Liver (tissue), 9 donors: ENCODE results near the gene FANCG. TPM values are rescaled to one million over a fixed set of nuclear protein-coding genes. Genes with fewer than 3 reads are reported as not detected.

Source experiments
- DNase-seq: peaks from one replicate; pipeline ENCODE4 v3.0.0-alpha.2; 2017; ENCODE audit warnings: low spot score
- H3K27ac ChIP-seq, 2 donors: one replicate each; pipeline ENCODE4 v1.7.0; 2013; ENCODE audit warnings: inconsistent platforms in 2 of 2, low read length in 2 of 2, control low read depth in 1 of 2, low read depth in 1 of 2, mild to moderate bottlenecking in 1 of 2
- H3K27me3 ChIP-seq, 4 donors: one replicate each; pipeline versions ENCODE4 v1.6.1 to v1.7.0; 2013; ENCODE audit warnings: low read length in 3 of 4, inconsistent platforms in 1 of 4, mild to moderate bottlenecking in 1 of 4, moderate library complexity in 1 of 4; ENCODE audit not compliant: control insufficient read depth in 4 of 4, insufficient read depth in 4 of 4
- H3K36me3 ChIP-seq, 4 donors: one replicate each; pipeline versions ENCODE4 v1.6.1 to v1.7.0; 2013; ENCODE audit warnings: low read length in 3 of 4, mild to moderate bottlenecking in 3 of 4, low read depth in 1 of 4, moderate library complexity in 1 of 4; ENCODE audit not compliant: control insufficient read depth in 4 of 4, insufficient read depth in 3 of 4
- H3K4me1 ChIP-seq, 4 donors: one replicate each; pipeline versions ENCODE4 v1.6.1 to v1.7.0; 2013; ENCODE audit warnings: low read length in 3 of 4, mild to moderate bottlenecking in 3 of 4, moderate library complexity in 1 of 4; ENCODE audit not compliant: control insufficient read depth in 4 of 4, insufficient read depth in 4 of 4
- H3K4me3 ChIP-seq, 3 donors: one replicate each; pipeline versions ENCODE4 v1.6.1 to v1.7.0; 2013; ENCODE audit warnings: low read length in 3 of 3, control low read depth in 1 of 3, low read depth in 1 of 3, mild to moderate bottlenecking in 1 of 3
- H3K9ac ChIP-seq, 2 donors: one replicate each; pipeline ENCODE4 v1.7.0; 2013; ENCODE audit warnings: low read length in 2 of 2, mild to moderate bottlenecking in 2 of 2, moderate library complexity in 2 of 2, control low read depth in 1 of 2, low read depth in 1 of 2
- H3K9me3 ChIP-seq, 4 donors: one replicate each; pipeline versions ENCODE4 v1.6.1 to v1.7.0; 2013; ENCODE audit warnings: low read length in 3 of 4; ENCODE audit not compliant: control insufficient read depth in 4 of 4
- CTCF ChIP-seq: fragments of 150-350 bp; IDR thresholded peaks from 2 replicates; pipeline ENCODE4 v1.5.1; 2017; ENCODE audit warnings: improper control_type of control experiment, low read depth, low read length; ENCODE audit not compliant: missing input control
- EGR1 ChIP-seq, 2 donors: IDR thresholded peaks; 2 replicates each; pipeline ENCODE4 v1.6.1; 2016 to 2018; ENCODE audit warnings: antibody characterized with exemption in 2 of 2, low read depth in 2 of 2
- FOXA1 ChIP-seq: IDR thresholded peaks from 2 replicates; pipeline ENCODE4 v1.6.1; 2016; ENCODE audit warnings: antibody characterized with exemption
- FOXA2 ChIP-seq: IDR thresholded peaks from 2 replicates; pipeline ENCODE4 v1.6.1; 2016; ENCODE audit warnings: antibody characterized with exemption
- GABPA ChIP-seq, 2 donors: IDR thresholded peaks in 1 of 2; conservative IDR thresholded peaks in 1 of 2; 2 replicates each; pipeline ENCODE4 v1.6.1; 2016; ENCODE audit warnings: antibody characterized with exemption in 2 of 2, mild to moderate bottlenecking in 1 of 2, moderate library complexity in 1 of 2
- HNF4G ChIP-seq: IDR thresholded peaks from 2 replicates; pipeline ENCODE4 v1.6.1; 2016; ENCODE audit warnings: antibody characterized with exemption
- MAX ChIP-seq: IDR thresholded peaks from 2 replicates; pipeline ENCODE4 v1.6.1; 2016; ENCODE audit warnings: antibody characterized with exemption
- NR2F2 ChIP-seq: IDR thresholded peaks from 2 replicates; pipeline ENCODE4 v1.6.1; 2016; ENCODE audit warnings: antibody characterized with exemption
- REST ChIP-seq: IDR thresholded peaks from 2 replicates; pipeline ENCODE4 v1.6.1; 2016; ENCODE audit warnings: antibody characterized with exemption, mild to moderate bottlenecking
- RXRA ChIP-seq, 2 donors: IDR thresholded peaks; 2 replicates each; pipeline ENCODE4 v1.6.1; 2017 to 2018; ENCODE audit warnings: antibody characterized with exemption in 2 of 2, mild to moderate bottlenecking in 1 of 2
- SP1 ChIP-seq: IDR thresholded peaks from 2 replicates; pipeline ENCODE4 v1.6.1; 2018; ENCODE audit warnings: antibody characterized with exemption, mild to moderate bottlenecking
- TAF1 ChIP-seq: conservative IDR thresholded peaks from 2 replicates; pipeline ENCODE4 v1.6.1; 2016; ENCODE audit warnings: antibody characterized with exemption, mild to moderate bottlenecking
- YY1 ChIP-seq: IDR thresholded peaks from 2 replicates; pipeline ENCODE4 v1.6.1; 2016; ENCODE audit warnings: antibody characterized with exemption, mild to moderate bottlenecking
- ZBTB33 ChIP-seq: IDR thresholded peaks from 2 replicates; pipeline ENCODE4 v1.6.1; 2016; ENCODE audit warnings: antibody characterized with exemption
- WGBS: extraction: QIAGEN DNeasy Blood & Tissue Kit; methylation state at CpG from one replicate; pipeline ENCODE4 v1.1.7; 2013; 5-methylcytosine and 5-hydroxymethylcytosine counted together
- polyA plus RNA-seq, 2 donors: library from polyadenylated mRNA; stranded (reverse) in 1 of 2; unstranded in 1 of 2; fragments of 200-250 nt in 1 of 2; fragments of >200 nt in 1 of 2; fragmentation: Nextera tagmentation in 1 of 2; extraction: Ambion mirVana in 1 of 2; gene quantifications; one replicate each; pipeline versions ENCODE4 v1.2.1 to v1.2.3, GENCODE V29; 2013 to 2015
- total RNA-seq, 2 donors: library from RNA; depleted of rRNA; stranded (reverse); fragments of >200 nt; gene quantifications; one replicate each; pipeline ENCODE4 v1.2.3, GENCODE V29; 2014
- donor health status: healthy.
- donor health status: healthy.
- donor health status: healthy.
- donor health status: healthy.
- donor health status: healthy.

Gene FANCG
- total and polyA plus RNA-seq, 4 donors: 1.7 to 16.0 (median 4.0) TPM

GRCh38 chr9:35069020-35069419 is 10.7 kb downstream of the FANCG start:
- 76% methylated on average over 4 of the region's 4 CpGs for WGBS
- H3K9ac ChIP-seq: no peak overlapping the region

GRCh38 chr9:35067056-35067455 is 12.7 kb downstream of the FANCG start:
- no peak overlapping the region for H3K9ac ChIP-seq
- no peak for DNase-seq
- H3K36me3 ChIP-seq: peaks cover 28 to 56% (median 54%) of the 10 kb centered on the region in 4 donors
- no peak overlapping the region for H3K27ac ChIP-seq
- no peak overlapping the region for H3K4me3 ChIP-seq
- H3K27me3 ChIP-seq: no peaks in the 10 kb centered on the region
- H3K9me3 ChIP-seq: no peaks in the 10 kb centered on the region
- peaks cover 9 to 28% (median 25%) of the 10 kb centered on the region in 4 donors for H3K4me1 ChIP-seq
- TF ChIP-seq REST (no peak), RXRA (IDR thresholded peaks at IDR 0.05) (no peak), CTCF (no peak)
- 94% methylated on average over 1 of the region's 1 CpG for WGBS

More at GRCh38 chr9:35069020-35069419, 10.7 kb downstream of the FANCG start:
- H3K36me3 ChIP-seq: peaks cover 17 to 36% (median 35%) of the 10 kb centered on the region in 4 donors
- no peaks in the 10 kb centered on the region for H3K9me3 ChIP-seq
- no peak for TF ChIP-seq HNF4G
- TF ChIP-seq MAX: no peak
- no peak for TF ChIP-seq ZBTB33
- TF ChIP-seq RXRA (IDR thresholded peaks at IDR 0.05): no peak
- TF ChIP-seq FOXA1: no peak
- TF ChIP-seq GABPA (IDR thresholded peaks at IDR 0.05 in 1 of 2, conservative IDR thresholded peaks at IDR 0.05 in 1 of 2): no peak
- TF ChIP-seq NR2F2: no peak
- TF ChIP-seq YY1: no peak
- TF ChIP-seq SP1: no peak
- no peak for TF ChIP-seq FOXA2
- TF ChIP-seq TAF1: no peak
- no peak for TF ChIP-seq CTCF
- no peak for TF ChIP-seq EGR1 (IDR thresholded peaks at IDR 0.05; ENCODE audit: low read depth in 2 of 2)
- no peaks in the 10 kb centered on the region for H3K27me3 ChIP-seq
- DNase-seq: no peak
- H3K4me3 ChIP-seq: no peak overlapping the region
- peaks cover 9 to 31% (median 28%) of the 10 kb centered on the region in 4 donors for H3K4me1 ChIP-seq
- no peak overlapping the region for H3K27ac ChIP-seq
